ENCODE results near the gene EPHA8.

EPHA8 gene

DNA sequence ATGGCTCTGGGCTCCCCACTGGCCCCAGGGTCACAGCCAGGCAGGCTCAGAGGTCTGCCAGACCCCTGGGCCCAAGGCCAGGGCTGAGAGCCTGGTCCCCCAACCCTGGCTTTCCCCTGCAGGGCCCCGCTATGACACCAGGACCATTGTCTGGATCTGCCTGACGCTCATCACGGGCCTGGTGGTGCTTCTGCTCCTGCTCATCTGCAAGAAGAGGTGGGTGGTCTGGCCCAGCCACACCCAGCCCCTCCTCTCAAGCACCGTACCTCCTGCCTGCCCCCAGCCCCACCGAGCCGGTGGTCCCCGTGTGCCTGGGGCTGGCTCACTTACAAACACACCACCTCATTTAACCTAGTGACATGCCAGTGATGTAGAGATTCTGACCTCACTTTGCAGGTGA, 31.8 kb downstream of the EPHA8 start:
- no peak for DNase-seq

DNA sequence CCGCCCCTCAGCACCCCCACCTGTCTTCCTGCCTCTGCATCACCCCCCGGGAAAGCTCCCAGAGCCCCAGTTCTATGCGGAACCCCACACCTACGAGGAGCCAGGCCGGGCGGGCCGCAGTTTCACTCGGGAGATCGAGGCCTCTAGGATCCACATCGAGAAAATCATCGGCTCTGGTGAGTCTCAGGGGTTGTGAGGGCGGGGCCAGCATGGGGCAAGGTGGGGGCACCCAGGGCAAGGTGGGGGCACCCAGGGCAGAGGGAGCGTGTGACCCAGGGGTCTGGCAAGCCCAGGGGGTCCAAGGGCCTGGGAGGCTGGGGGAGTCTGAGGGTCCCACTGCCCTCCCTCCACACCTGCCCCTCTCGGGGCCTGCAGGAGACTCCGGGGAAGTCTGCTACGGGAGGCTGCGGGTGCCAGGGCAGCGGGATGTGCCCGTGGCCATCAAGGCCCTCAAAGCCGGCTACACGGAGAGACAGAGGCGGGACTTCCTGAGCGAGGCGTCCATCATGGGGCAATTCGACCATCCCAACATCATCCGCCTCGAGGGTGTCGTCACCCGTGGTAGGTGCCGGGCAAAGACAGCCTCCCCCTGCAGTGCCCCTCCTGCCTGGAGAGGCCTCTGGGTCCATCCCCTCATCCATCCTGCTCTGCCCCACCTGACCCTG, 34.1 kb downstream of the EPHA8 start:
- no peak for DNase-seq

DNA sequence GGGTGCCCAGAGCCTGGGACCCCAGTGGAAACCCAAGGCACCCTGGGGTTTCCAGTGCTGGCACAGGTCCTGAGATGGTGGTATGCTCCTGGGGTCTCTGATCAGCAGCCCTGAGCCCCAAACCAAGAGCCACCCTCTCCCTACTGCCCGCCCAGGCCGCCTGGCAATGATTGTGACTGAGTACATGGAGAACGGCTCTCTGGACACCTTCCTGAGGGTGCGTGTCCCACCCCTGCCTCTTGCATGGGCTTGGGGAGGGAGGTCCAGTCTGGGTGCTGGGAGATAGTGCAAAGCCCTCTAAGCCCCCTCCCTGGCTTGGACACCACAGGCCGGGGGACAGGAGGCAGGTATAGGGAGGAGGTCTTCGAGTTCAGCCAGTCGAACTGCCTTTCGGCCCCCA, 34.7 kb downstream of the EPHA8 start:
- no peak for DNase-seq

DNA sequence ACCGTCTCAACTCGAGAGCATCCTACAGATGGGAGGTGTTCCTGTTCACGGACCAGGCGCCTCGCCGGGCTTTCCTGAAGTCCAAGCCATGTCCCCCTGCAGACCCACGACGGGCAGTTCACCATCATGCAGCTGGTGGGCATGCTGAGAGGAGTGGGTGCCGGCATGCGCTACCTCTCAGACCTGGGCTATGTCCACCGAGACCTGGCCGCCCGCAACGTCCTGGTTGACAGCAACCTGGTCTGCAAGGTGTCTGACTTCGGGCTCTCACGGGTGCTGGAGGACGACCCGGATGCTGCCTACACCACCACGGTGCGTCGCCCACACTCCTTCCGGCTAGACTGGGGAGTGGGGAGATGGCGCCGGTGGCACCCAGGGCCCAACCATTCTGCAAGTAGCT, 35.4 kb downstream of the EPHA8 start:
- DNase-seq = no peak

DNA sequence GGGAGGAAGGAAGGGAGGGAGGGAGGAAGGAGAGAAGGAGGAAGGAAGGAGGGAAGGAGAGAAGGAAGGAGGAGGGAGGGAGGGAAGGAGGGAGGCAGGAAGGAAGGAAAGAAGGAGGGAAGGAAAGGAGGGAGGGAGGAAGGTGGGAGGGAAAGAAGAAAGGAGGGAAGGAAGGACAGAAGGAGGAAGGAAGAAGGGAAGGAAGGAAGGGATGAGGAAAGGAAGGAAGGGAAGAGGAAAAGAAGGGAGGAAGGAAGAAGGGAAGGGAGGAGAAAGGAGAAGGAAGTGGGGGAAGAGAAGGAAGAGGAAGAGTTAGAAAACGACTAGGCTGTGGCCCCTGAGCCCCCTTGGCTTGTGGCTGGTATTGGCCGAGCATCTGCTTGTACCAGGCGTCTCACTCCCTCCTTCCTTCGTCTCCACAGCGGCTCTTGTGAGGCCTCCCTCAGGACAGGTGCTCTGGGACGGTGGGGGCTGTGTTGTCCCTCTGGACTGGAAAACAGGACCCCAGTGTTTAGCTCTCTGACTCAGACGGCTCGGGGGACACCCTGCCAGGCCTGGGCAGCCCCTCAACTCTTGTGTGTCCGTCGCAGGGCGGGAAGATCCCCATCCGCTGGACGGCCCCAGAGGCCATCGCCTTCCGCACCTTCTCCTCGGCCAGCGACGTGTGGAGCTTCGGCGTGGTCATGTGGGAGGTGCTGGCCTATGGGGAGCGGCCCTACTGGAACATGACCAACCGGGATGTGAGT, 37.0 kb downstream of the EPHA8 start:
- no peak for DNase-seq

DNA sequence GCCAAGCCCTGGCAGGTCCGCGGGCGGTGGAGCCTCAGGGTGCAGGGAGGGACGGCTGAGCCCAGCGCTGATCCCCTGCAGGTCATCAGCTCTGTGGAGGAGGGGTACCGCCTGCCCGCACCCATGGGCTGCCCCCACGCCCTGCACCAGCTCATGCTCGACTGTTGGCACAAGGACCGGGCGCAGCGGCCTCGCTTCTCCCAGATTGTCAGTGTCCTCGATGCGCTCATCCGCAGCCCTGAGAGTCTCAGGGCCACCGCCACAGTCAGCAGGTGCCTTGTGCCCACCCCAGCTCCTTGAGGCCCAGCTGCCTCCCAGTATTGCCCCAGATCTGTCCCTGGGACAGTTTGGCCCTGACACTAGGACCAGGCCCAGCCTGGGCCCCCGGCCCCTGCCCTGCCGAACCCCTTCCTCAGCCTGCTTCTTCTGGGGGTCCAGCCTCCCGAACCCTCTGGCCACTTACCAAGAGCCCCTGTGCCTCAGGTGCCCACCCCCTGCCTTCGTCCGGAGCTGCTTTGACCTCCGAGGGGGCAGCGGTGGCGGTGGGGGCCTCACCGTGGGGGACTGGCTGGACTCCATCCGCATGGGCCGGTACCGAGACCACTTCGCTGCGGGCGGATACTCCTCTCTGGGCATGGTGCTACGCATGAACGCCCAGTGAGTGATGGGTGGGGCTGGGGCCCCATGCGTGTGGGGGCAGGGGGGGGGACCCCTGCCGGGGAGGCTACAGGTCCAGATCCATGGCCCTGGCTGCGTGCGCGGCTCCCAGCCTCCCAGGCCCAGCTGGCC, 37.7 kb downstream of the EPHA8 start:
- DNase-seq = no peak

DNA sequence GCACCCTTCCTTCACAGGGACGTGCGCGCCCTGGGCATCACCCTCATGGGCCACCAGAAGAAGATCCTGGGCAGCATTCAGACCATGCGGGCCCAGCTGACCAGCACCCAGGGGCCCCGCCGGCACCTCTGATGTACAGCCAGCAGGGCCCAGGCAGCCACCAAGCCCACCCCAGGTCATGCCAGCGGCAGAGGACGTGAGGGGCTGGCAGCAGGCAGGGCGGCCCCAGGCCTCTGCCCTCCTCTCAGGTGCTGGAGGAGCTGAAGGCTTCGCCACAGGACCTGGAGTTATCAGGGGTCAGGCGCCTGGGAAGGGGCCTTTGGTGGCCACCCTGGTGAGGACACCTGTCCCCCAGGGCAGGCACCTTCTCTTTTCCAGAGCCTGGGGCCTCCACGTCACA, 38.3 kb downstream of the EPHA8 start:
- DNase-seq = no peak

DNA sequence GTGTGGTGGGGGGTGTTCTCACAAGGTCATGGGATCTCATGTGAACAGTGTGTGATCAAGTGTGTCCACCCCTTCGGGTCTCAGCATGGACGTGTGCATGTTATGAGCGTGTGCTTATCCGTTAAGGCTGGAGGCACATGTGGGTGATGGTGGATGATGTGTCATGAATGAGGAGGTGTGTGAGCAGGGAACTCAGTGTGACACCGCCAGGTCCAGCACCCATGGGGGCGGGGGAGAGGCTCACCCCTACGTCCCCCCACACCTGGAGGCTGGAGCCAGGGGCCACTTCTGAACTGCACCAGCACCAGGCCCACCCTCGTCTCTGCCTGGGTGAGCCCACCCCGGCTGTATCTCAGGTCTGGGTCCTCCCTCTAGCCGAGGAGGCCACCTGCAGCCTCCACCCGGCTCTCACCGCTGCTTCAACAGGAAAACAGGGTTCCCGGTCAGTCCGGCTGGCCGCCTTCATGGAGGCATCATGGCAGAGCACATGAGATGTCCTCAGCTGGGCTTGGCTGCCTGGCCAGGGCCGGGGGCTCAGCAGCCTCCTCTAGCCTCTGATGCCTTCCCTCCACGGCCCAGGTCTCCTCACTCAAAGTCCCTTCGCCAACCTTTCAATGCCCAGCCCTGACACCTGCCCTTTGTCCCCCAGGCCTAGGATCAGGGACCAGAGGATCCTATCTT, 38.9 kb downstream of the EPHA8 start:
- DNase-seq = no peak

DNA sequence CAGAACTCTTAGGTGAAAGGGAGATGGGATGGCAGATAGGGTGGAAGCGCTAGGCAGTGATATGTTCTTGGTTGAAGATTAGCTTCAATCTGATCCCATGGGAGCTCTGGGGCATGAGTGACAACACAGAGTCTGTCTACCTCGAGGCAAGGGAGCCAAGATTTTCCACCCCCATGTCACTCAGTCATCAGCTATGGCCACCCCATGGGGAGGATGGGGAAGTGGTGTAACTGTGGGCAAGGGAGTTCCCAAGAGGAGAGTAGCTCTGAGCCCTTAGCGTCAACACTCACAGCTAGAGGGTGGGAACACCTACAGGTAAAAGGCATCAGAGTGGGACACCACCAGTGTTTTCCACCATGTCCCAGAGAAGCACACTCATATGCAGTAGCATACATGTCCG, 42.9 kb downstream of the EPHA8 start:
- DNase-seq = no peak

DNA sequence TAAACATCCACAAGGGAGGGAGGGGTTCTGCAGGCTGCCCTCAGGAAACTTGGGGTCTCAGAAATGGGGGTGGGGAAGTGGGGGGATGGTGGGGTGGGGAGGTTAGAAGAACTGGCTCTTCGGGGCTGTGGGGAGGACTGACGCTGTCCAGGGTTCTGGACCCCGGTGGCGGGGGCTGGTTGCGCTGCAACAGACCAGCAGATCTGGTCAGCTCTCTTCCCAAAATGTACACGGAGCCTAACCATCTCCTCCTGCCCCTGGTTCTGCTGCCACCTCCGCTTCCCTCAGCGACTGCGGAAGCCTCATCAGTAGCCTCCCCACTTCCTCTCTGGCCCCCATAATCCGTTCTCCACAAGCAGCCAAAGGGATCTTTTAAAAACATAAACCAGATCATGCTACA, 43.9 kb downstream of the EPHA8 start:
- no peak for DNase-seq

DNA sequence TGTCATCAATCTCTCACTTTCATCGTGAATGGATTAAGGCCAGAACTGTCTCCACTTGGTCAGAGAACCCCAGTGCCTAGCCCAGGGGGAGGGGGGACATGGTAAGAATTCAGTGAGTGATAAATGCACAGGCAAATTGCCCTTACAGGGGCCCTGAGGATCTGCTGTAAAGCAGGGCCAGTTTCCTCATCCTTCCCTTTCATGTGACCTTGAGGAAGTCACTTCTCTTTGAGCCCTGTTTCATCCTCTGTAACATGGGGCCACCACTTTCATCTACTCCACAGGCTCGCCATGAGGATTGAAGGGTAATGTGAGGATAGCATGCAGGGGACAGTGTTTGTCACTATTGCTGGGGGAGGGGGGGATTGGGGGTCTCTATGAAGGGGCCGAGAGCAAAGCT, 45.1 kb downstream of the EPHA8 start:
- no peak for DNase-seq

DNA sequence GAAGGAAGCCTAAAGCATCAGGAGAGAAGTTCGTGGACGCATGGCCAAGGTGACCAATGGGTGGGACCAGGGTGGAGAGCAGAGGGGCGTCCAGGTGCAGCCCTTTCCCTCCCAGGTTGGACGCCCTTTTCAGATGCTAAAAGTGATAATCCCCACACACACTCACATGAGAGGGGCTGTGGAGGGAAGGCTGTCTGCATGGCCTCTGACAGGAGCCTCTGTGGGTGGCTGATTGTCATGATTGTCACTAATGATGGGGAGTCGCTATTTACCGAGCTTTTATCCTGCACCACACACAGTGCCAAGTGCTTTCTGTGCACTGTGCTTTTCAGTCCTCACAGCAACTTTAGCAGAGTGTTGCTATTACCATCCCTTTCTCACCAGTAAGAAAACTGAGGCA, 46.0 kb downstream of the EPHA8 start:
- DNase-seq = no peak

DNA sequence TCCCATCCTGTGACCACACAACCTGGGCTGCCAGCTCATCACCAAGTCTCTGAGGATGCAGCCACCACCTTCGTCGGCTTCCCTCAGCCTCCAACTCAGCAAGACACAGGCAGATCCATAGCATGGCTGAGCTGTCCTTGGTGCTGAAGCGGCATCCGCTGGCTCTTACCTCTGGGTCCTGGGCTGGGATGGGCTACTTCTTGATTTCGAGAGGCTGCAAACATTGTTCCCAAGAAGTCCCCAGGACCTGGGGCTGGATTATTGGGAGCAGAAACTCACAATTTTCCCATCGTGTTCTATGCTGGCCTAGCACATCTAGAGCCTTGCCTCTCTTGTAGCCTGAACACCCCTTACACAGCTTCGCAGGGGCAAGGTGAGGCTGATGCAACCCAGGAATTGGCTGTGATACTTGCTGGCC, 48.2 kb downstream of the EPHA8 start:
- peak; percentile 16 to 24 for DNase-seq

DNA sequence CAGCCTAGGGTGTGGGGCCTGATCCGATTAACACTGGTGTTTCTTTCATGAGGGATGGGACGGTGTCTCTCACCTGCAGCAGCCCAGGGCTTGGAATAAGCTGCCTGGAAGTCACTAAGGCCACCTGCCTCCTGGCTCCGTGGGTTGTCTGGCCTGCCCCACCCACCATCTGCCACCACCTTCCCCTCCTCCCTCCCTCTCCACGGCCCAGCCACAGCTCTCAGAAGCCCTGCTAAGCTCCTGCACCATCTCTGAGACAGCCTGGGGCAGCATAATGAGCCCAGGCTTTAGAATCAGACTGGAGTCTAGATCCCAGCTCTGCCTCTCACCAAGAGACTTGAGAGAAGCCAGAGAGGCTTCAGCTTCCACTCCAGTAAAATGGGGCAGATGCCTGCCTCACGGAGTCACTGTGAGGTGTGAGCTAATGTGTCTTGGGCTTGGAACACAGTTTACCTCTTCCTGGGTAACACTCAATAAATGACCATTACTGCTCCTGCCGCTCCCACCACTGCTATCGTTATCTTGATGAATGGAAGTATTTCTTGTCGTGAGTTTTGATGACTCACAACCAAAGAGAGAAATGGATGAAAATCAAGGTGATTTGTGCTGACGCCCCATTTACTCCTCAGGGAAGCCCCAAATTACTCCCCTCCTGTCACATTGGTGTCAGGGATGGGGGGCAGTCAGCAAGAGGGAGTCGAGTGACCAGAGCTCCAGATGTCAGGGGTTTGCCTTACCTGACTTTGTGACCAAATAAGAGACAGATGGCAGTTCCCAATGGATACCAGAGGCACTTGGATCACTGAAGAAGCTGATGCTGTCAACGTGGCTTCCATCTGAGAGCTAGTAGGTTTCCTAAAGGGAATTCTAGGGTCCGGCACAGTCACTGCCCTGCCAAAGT, 49.6 kb downstream of the EPHA8 start:
- DNase-seq = no peak

DNA sequence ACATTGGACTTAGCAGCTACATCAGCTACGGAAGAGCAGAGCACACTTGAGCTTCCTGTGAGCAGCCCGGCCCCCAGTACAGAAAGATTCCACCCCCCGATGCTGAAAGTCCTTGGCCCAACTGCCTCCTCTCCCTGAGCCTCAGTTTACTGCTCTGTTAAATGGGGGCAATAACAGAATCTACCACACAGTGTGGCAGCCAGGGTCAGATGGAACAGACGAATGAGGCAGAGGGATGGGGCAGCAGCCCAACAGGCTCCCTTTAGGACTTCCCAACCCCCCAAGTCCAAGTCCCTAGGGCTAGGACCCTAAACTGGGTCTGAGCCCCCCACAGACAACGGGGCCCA, 50.3 kb downstream of the EPHA8 start:
- no peak for DNase-seq

DNA sequence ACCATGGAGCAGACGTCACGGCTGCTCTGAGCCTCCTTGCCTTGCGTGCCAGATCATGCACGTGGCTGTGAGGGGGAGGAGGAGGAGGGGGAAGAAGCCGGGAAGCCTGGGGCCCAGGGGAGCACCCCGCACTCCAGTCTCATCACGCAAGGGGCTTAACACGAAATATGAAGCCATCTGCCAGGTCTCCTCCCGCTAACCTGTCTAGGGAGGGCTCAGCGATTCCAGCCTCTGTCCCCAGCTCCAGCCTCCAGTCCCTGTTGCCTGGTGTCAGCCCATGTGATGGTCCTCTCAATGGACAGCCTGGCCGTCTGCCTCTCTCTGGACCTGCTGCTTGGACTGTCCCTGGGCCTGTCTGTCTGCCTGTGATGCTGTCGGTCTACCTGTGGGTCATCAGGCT, 50.7 kb downstream of the EPHA8 start:
- DNase-seq = no peak

DNA sequence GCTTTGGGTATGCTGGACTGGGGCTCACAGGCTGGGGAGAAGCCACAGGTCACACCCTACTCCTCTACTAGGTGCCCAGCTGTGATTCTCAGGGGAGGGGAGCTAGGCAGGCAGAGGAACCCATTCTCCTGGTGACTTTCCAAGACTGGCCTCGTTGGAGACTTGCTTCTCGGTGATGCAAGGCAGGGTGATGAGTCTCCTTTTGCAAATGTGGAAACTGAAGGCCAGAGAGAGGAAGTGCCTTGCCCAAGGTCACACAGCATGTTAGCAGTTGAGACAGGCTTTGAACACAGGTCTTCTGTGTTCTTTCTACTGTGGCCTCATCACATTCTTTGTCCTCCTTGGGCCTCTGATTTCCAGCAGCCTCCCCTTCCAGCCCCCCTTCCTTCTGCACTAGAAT, 52.6 kb downstream of the EPHA8 start:
- no peak for DNase-seq

DNA sequence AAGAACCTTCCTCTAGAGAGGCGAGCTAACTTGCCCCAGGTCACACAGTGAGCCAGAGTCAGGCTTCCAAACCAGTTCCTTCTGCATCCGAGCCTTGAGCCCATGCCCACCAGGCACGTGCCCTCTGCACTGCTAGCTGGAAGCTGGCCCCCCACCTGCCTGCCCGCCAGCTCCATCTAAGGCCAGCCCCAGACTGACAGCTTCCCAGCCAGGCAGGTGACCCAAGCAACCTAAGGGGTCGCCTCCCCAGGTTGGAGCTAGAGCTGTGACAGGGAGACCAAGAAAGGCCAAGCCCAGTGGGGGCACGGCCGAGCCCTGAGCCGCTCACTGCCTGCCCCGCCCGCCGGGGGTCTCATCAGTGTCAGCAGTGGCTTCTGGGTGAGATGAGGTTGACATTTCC, 53.3 kb downstream of the EPHA8 start:
- DNase-seq = no peak

DNA sequence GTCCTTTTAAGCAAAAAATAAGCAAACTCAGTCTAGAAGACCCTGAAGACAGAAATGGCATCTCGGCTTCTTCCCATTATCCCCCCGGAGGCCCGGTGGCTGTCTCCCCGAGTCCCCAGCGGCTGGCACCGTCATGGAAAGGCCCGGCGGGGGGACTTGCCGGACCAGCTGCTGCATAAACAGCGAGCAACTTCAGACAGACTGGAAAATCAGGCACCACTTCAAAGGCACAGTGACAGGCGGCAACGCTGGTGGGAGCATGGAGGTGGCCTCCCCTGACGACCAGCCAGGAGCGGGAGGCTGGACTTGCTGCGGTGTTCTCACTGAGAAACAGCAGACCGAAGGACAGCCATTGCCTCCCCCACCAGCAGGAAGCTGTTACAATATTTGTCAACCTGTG, 54.8 kb downstream of the EPHA8 start:
- DNase-seq = no peak

DNA sequence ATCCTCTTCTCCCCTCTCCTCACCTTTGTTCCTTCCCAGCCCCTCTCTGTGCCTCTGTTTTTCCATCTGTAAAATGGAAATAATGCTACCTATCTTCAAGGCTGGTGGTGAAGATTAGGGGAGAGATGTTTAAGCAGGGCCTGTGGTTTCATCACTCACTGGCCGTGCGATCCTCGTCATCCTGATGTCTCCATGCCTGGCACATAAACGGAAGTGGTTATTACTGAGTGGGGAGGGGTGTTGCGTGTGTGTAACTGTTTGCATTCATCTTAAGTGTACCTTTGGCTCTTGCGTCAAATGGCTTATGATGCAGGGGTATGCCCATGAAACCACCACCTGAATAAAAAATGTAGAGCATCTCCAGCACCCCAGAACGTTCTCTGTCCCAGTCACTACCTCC, 56.0 kb downstream of the EPHA8 start:
- DNase-seq = peak; percentile 55 to 61

DNA sequence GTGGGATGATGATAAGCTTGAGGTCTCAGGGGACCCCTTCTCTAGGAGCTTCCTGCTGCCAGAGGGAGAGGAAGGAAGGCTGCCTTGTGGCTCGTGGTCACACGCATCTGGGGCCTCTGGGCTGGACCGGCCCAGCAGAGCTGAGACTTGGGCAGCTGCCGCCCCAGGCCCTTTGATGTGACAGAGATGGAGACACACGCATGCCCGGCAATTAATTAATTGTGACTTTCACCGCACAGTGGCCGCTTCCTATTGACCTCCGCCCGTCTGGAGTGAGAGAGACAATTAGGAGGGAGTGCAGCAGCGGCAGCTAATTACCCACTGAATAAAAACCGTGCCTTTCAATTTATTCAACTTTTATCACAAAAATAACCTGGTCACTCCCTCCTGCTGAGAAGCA, 56.5 kb downstream of the EPHA8 start:
- no peak for DNase-seq

DNA sequence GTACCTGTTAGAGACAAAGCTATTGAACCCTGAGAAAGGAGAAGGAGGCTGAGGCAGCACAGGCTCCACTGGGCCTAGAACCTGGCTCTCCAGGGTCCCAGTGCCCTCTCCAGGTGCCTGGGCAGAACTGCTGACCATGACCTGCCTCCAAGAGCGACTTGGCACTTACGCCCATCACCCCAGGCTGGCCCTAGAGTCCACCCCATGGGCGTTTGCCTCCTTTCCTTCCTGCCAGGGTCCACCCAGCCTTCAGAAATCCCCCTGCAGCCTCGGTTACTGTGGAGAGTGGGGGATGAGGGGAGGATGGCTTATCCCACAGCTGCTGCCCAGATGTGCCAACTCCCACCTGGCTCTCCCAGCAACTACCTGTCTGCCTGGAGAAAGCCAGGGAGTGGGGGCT, 58.5 kb downstream of the EPHA8 start:
- DNase-seq = no peak

All from AML-193 (cell line).